Measurements from ENCODE around the gene GPR150.
"Not testable (repeated sequence)": the region's sequence is repeated elsewhere in the genome, so short reads cannot be mapped to it uniquely, and the experiment has no call there.

- TF ChIP-seq, protein P1, sequence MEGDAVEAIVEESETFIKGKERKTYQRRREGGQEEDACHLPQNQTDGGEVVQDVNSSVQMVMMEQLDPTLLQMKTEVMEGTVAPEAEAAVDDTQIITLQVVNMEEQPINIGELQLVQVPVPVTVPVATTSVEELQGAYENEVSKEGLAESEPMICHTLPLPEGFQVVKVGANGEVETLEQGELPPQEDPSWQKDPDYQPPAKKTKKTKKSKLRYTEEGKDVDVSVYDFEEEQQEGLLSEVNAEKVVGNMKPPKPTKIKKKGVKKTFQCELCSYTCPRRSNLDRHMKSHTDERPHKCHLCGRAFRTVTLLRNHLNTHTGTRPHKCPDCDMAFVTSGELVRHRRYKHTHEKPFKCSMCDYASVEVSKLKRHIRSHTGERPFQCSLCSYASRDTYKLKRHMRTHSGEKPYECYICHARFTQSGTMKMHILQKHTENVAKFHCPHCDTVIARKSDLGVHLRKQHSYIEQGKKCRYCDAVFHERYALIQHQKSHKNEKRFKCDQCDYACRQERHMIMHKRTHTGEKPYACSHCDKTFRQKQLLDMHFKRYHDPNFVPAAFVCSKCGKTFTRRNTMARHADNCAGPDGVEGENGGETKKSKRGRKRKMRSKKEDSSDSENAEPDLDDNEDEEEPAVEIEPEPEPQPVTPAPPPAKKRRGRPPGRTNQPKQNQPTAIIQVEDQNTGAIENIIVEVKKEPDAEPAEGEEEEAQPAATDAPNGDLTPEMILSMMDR (IDR thresholded peaks at IDR 0.05; ENCODE audit: low read length) = not testable (repeated sequence)
- not testable (repeated sequence) for TF ChIP-seq EZH2 (IDR thresholded peaks at IDR 0.05; ENCODE audit: borderline replicate concordance, low read length)
These were observed 26.3 kb downstream of the GPR150 start for GRCh38 chr5:95646226-95646568.

Data from OCI-LY1 (cell line).